Left ventricle myocardium superior (tissue), 1 donor: ENCODE data around the gene CHMP4B. TPM values are rescaled to one million over a fixed set of nuclear protein-coding genes. Genes with fewer than 3 reads are reported as not detected.

Experiments
- total RNA-seq: library from RNA; stranded (reverse); fragmentation: NEBNext Ultra II Directional; extraction: Animal tissue kit (Norgen Biotek cat#: 25700); gene quantifications from one replicate; pipeline ENCODE4 v1.2.1, GENCODE V29; 2021
- donor health status: DM: no; HTN: yes; CAD: no; lungs with severe emphysema.

CHMP4B gene
- total RNA-seq, 1 donor from 2014 or later = 101 TPM

Other genes starting within 250 kb of the CHMP4B start
- gene C20orf144, start 149.0 kb upstream of the CHMP4B start, total RNA-seq = not detected
- 0.40 TPM for gene ACTL10, start 144.4 kb upstream of the CHMP4B start, total RNA-seq
- 71.8 TPM for gene NECAB3, start 136.9 kb upstream of the CHMP4B start, total RNA-seq
- 1.8 TPM for gene E2F1, start 125.0 kb upstream of the CHMP4B start, total RNA-seq
- 13.5 TPM for gene PXMP4, start 91.0 kb upstream of the CHMP4B start, total RNA-seq
- gene ZNF341, start 79.4 kb upstream of the CHMP4B start, total RNA-seq = 2.4 TPM
- 104 TPM for gene RALY, start 182.6 kb downstream of the CHMP4B start, total RNA-seq